HCT116 (cell line): ENCODE data around the gene KCNA3. TPM values are rescaled to one million over a fixed set of nuclear protein-coding genes. Genes with fewer than 3 reads are reported as not detected.

Experiments
- ATAC-seq: fragments of 200-7000 bp; cut with Tn5 transposase; 2 replicates; pipeline ENCODE4 v1.9.1; 2020; ENCODE audit warnings: mild to moderate bottlenecking, moderate library complexity
- BruUV-seq: library from RNA; stranded (reverse); fragments of 400-500 nt; replicated peaks from 2 replicates; lab custom pipeline; 2021; lab: Mats Ljungman, UMichigan
- CTCF ChIA-PET: fragments of 300-600 bp; sonication (Branson Sonifier 250); formaldehyde crosslinking; loops from one replicate; lab custom pipeline; 2021; ENCODE audit warnings: antibody characterized with exemption; lab: Charles Lee
- POLR2A ChIA-PET: fragments of 300-600, 350-600 bp; sonication (Branson Sonifier 250); formaldehyde crosslinking; loops from one replicate; lab custom pipeline; 2021; ENCODE audit warnings: antibody characterized with exemption; lab: Charles Lee
- RAD21 ChIA-PET, 2 experiments: fragments of 300-600 bp; sonication (Branson Sonifier 250); formaldehyde crosslinking; loops; one replicate each; lab custom pipeline; 2023; ENCODE audit warnings: low total read pairs in 2 of 2; ENCODE audit not compliant: uncharacterized antibody in 2 of 2, unreplicated experiment in 2 of 2, low non-redundant PET in 1 of 2; lab: Charles Lee
- DNase-seq: peaks from one replicate; pipeline ENCODE4 v3.0.0-alpha.2; 2010; ENCODE audit warnings: low read depth, low spot score
- H2AFZ ChIP-seq: fragments of 200-600 bp; shearing (Covaris generic), sonication (generic); 2 replicates; pipeline ENCODE4 v1.6.1; 2017; ENCODE audit warnings: low read depth, mixed run types, mixed read lengths, antibody characterized with exemption, low read length; ENCODE audit not compliant: poor library complexity, severe bottlenecking
- H3K27ac ChIP-seq: 2 replicates; pipeline ENCODE4 v1.5.1; 2012; ENCODE audit warnings: low read depth, low read length
- H3K27me3 ChIP-seq: fragments of 200-600 bp; sonication (generic); 2 replicates; pipeline ENCODE4 v1.6.1; 2016; ENCODE audit warnings: mixed run types, low read length, mixed read lengths; ENCODE audit not compliant: insufficient read depth
- H3K36me3 ChIP-seq, 2 experiments: fragments of 200-500 bp in 1 of 2; fragments of 200-600 bp in 1 of 2; sonication (Bioruptor generic) in 1 of 2; sonication (generic) in 1 of 2; 2 replicates each; pipeline versions ENCODE4 v1.5.1 to v1.6.1; 2014 to 2016; ENCODE audit warnings: low read length in 2 of 2, inconsistent platforms in 1 of 2, mixed read lengths in 1 of 2, mixed run types in 1 of 2; ENCODE audit not compliant: insufficient read depth in 2 of 2, control insufficient read depth in 1 of 2
- H3K4me1 ChIP-seq, 2 experiments: fragments of 200-600 bp in 1 of 2; sonication (generic) in 1 of 2; 2 replicates each; pipeline versions ENCODE4 v1.5.1 to v1.6.1; 2012 to 2017; ENCODE audit warnings: low read length in 2 of 2, inconsistent platforms in 1 of 2, mild to moderate bottlenecking in 1 of 2, mixed read lengths in 1 of 2, mixed run types in 1 of 2, moderate library complexity in 1 of 2; ENCODE audit not compliant: insufficient read depth in 2 of 2, control insufficient read depth in 1 of 2
- H3K4me2 ChIP-seq: fragments of 200-600 bp; sonication (generic); 2 replicates; pipeline ENCODE4 v1.6.1; 2017; ENCODE audit warnings: mixed run types, low read length, mixed read lengths
- H3K4me3 ChIP-seq, 2 experiments: fragments of 200-600 bp in 1 of 2; sonication (generic) in 1 of 2; replicated peaks in 1 of 2; 2 replicates each; pipeline ENCODE4 v1.5.1; 2011 to 2016; ENCODE audit warnings: low read length in 2 of 2, control low read depth in 1 of 2, low read depth in 1 of 2, mild to moderate bottlenecking in 1 of 2, mixed read lengths in 1 of 2, mixed run types in 1 of 2
- H3K79me2 ChIP-seq: fragments of 200-600 bp; sonication (generic); 2 replicates; pipeline ENCODE4 v1.6.1; 2017; ENCODE audit warnings: mild to moderate bottlenecking, mixed run types, low read length, moderate library complexity, mixed read lengths; ENCODE audit not compliant: insufficient read depth
- H3K9ac ChIP-seq: fragments of 200-600 bp; sonication (generic); 2 replicates; pipeline ENCODE4 v1.6.1; 2016; ENCODE audit warnings: low read length, mixed read lengths
- H3K9me2 ChIP-seq: fragments of 200-600 bp; sonication (generic), shearing (Covaris generic); 2 replicates; pipeline ENCODE4 v1.6.1; 2017; ENCODE audit warnings: mixed run types, mild to moderate bottlenecking, moderate library complexity; ENCODE audit not compliant: insufficient read depth
- H3K9me3 ChIP-seq, 2 experiments: fragments of 200-500 bp in 1 of 2; fragments of 200-600 bp in 1 of 2; sonication (Bioruptor generic) in 1 of 2; sonication (generic) in 1 of 2; 2 replicates each; pipeline ENCODE4 v1.6.1; 2014 to 2017; ENCODE audit warnings: low read length in 2 of 2, mixed read lengths in 2 of 2, inconsistent platforms in 1 of 2, low read depth in 1 of 2, mild to moderate bottlenecking in 1 of 2, mixed run types in 1 of 2, moderate library complexity in 1 of 2; ENCODE audit not compliant: control insufficient read depth in 1 of 2, insufficient read depth in 1 of 2
- H4K20me1 ChIP-seq: fragments of 200-600 bp; sonication (generic), shearing (Covaris generic); 2 replicates; pipeline ENCODE4 v1.6.1; 2017; ENCODE audit warnings: mixed run types, mild to moderate bottlenecking, moderate library complexity; ENCODE audit not compliant: insufficient read depth
- CEBPB ChIP-seq: IDR thresholded peaks from 2 replicates; pipeline ENCODE4 v1.6.1; 2012; ENCODE audit warnings: low read depth
- EGR1 ChIP-seq: IDR thresholded peaks from 2 replicates; pipeline ENCODE4 v1.6.1; 2012; ENCODE audit warnings: low read depth
- ELF1 ChIP-seq: IDR thresholded peaks from 2 replicates; pipeline ENCODE4 v1.6.1; 2012; ENCODE audit warnings: low read depth, borderline replicate concordance
- EZH2 ChIP-seq: fragments of 200-600 bp; sonication (generic); IDR thresholded peaks from 2 replicates; pipeline ENCODE4 v1.6.1; 2017; ENCODE audit warnings: antibody characterized with exemption, mixed run types
- POLR2A ChIP-seq: IDR thresholded peaks from 2 replicates; pipeline ENCODE4 v1.7.0; 2011; ENCODE audit warnings: borderline replicate concordance; ENCODE audit not compliant: insufficient read depth, insufficient read length; ENCODE audit errors: extremely low read depth
- POLR2AphosphoS5 ChIP-seq: IDR thresholded peaks from 2 replicates; pipeline ENCODE4 v1.6.1; 2011; ENCODE audit warnings: mild to moderate bottlenecking, low read depth, low read length, moderate library complexity
- SP1 ChIP-seq: IDR thresholded peaks from 2 replicates; pipeline ENCODE4 v1.6.1; 2012; ENCODE audit warnings: low read depth
- SRF ChIP-seq: IDR thresholded peaks from 2 replicates; pipeline ENCODE4 v1.6.1; 2012; ENCODE audit warnings: low read depth
- TCF7L2 ChIP-seq: IDR thresholded peaks from 2 replicates; pipeline ENCODE4 v1.7.0; 2011; ENCODE audit warnings: borderline replicate concordance, inconsistent platforms; ENCODE audit not compliant: insufficient read depth, insufficient read length; ENCODE audit errors: extremely low read depth
- YY1 ChIP-seq: IDR thresholded peaks from 2 replicates; pipeline ENCODE4 v1.6.1; 2011; ENCODE audit warnings: low read length, low read depth, moderate library complexity, mild to moderate bottlenecking; ENCODE audit not compliant: insufficient replicate concordance; ENCODE audit errors: extremely low read depth
- ZBTB33 ChIP-seq: IDR thresholded peaks from 2 replicates; pipeline ENCODE4 v1.6.1; 2011; ENCODE audit warnings: mild to moderate bottlenecking, low read length, moderate library complexity; ENCODE audit not compliant: insufficient replicate concordance; ENCODE audit errors: extremely low read depth
- intact Hi-C: fragments of 100-400 bp; cut with micrococcal nuclease; formaldehyde crosslinking; loops from 2 replicates; pipeline ENCODE4 v1.10.0; 2022
- total RNA-seq: library from RNA; stranded (reverse); gene quantifications from one replicate; pipeline ENCODE4 v1.2.1, GENCODE V29; 2021; ENCODE audit not compliant: unreplicated experiment
- TF ChIP-seq, protein P1 (sequence below): IDR thresholded peaks from 2 replicates; pipeline ENCODE4 v1.6.1; 2012
- TF ChIP-seq, protein P2 (sequence below): IDR thresholded peaks from 2 replicates; pipeline ENCODE4 v1.6.1; 2012; ENCODE audit warnings: low read depth

KCNA3 gene
- total RNA-seq, 1 experiment from 2014 or later, result 0.07 TPM

- Histone ChIP-seq H3K4me2 (no peak overlapping the region), H3K9me3 (no peaks in the 10 kb centered on the region), H3K79me2 (no peaks in the 10 kb centered on the region), H3K9me2 (no peaks in the 10 kb centered on the region), H4K20me1 (no peaks in the 10 kb centered on the region), H3K27ac (no peak overlapping the region), H3K27me3 (peaks cover 20% of the 10 kb centered on the region), H2AFZ (no peak overlapping the region), H3K36me3 (no peaks in the 10 kb centered on the region), H3K4me1 (no peaks in the 10 kb centered on the region), H3K9ac (no peak overlapping the region), H3K4me3 (no peak overlapping the region)
- TF ChIP-seq YY1, result no peak
- TF ChIP-seq ELF1, result no peak
- TF ChIP-seq, protein P1, sequence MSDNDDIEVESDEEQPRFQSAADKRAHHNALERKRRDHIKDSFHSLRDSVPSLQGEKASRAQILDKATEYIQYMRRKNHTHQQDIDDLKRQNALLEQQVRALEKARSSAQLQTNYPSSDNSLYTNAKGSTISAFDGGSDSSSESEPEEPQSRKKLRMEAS, result no peak
- TF ChIP-seq TCF7L2, result no peak
- TF ChIP-seq SP1, result no peak
- TF ChIP-seq, protein P2, sequence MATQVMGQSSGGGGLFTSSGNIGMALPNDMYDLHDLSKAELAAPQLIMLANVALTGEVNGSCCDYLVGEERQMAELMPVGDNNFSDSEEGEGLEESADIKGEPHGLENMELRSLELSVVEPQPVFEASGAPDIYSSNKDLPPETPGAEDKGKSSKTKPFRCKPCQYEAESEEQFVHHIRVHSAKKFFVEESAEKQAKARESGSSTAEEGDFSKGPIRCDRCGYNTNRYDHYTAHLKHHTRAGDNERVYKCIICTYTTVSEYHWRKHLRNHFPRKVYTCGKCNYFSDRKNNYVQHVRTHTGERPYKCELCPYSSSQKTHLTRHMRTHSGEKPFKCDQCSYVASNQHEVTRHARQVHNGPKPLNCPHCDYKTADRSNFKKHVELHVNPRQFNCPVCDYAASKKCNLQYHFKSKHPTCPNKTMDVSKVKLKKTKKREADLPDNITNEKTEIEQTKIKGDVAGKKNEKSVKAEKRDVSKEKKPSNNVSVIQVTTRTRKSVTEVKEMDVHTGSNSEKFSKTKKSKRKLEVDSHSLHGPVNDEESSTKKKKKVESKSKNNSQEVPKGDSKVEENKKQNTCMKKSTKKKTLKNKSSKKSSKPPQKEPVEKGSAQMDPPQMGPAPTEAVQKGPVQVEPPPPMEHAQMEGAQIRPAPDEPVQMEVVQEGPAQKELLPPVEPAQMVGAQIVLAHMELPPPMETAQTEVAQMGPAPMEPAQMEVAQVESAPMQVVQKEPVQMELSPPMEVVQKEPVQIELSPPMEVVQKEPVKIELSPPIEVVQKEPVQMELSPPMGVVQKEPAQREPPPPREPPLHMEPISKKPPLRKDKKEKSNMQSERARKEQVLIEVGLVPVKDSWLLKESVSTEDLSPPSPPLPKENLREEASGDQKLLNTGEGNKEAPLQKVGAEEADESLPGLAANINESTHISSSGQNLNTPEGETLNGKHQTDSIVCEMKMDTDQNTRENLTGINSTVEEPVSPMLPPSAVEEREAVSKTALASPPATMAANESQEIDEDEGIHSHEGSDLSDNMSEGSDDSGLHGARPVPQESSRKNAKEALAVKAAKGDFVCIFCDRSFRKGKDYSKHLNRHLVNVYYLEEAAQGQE, result no peak
- TF ChIP-seq CEBPB, result no peak
- TF ChIP-seq ZBTB33, result no peak
- TF ChIP-seq POLR2A, result no peak
- no peak for TF ChIP-seq POLR2AphosphoS5
- no peak for TF ChIP-seq SRF
- TF ChIP-seq EZH2, result no peak
- TF ChIP-seq EGR1, result no peak
- DNase-seq, result no peak
- ChIA-PET CTCF (no interaction called here), RAD21 (no interaction called here), POLR2A (no interaction called here)
- intact Hi-C loops, result no loop called here
- no peak for ATAC-seq
- no TSS peak for BruUV-seq
Observed at GRCh38 chr1:110675060-110675791, 486 bp upstream of the KCNA3 start.
